ENCODE results near the gene TP53AIP1. TPM values are rescaled to one million over a fixed set of nuclear protein-coding genes. Genes with fewer than 3 reads are reported as not detected.

TP53AIP1 gene
- total RNA-seq, 1 donor: not detected

- H3K4me3 ChIP-seq (ENCODE audit: low read depth, low read length): no peak overlapping the region
- no peak for TF ChIP-seq CTCF (IDR thresholded peaks at IDR 0.05; ENCODE audit: insufficient read depth, low read length)
- peak; percentile 12 for DNase-seq (ENCODE audit: low read depth)
Measured at GRCh38 chr11:128947773-128948172, 5.1 kb upstream of the TP53AIP1 start.

- TF ChIP-seq CTCF (IDR thresholded peaks at IDR 0.05; ENCODE audit: insufficient read depth, low read length): no peak
- no peak for DNase-seq (ENCODE audit: low read depth)
- H3K4me3 ChIP-seq (ENCODE audit: low read depth, low read length): no peak overlapping the region
Measured at GRCh38 chr11:128946648-128947047, 4.0 kb upstream of the TP53AIP1 start.

DNA sequence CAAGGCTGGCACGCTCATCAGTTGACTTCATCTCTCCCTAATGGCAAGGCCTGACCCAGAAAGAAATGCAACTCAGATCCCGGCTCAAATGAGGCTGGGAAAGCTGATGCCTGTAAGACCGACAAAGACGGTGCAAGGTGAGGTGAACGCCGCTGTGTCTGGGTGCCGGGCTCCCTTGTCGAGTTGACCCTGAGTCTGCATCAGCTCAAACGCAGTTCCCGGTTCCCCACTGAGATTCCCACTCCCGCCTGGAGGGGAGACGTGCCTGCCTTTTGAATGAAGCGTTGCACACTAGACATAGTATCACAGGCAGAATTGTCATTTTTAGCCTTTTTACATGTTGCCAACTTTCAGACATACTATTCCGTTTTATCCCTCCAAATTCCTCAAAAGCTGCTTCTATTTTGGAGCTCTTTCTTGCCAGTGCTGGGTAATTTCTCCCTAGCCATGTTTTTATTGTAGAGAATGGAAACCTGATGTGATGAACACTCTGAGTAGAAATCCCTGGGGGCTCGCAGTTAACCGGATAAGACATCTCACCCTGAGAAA, 831 bp upstream of the TP53AIP1 start:
- no peak for DNase-seq (ENCODE audit: low read depth)
- TF ChIP-seq CTCF (IDR thresholded peaks at IDR 0.05; ENCODE audit: insufficient read depth, low read length): no peak

DNA sequence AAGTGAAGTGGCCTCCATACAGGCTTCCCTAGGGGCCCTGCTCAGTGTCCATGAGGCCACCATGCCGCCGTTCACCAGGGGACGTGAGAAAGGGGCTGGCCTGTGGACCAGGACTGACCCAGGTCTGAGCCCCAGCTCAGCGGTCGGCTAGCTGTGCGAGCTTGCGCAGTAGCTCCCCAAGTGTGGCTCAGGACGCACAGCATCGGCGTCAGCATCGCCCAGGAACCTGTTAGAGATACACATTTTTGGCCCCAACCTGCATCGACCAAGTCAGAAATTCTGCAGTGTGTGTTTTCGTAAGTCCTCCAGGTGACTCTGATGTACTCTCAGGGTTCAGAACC, 429 bp downstream of the TP53AIP1 start:
- no peak for DNase-seq (ENCODE audit: low read depth)
- no peak for TF ChIP-seq CTCF (IDR thresholded peaks at IDR 0.05; ENCODE audit: insufficient read depth, low read length)
- H3K4me3 ChIP-seq (ENCODE audit: low read depth, low read length): no peak overlapping the region

More for the DNA sequence above, 831 bp upstream of the TP53AIP1 start:
- no peak overlapping the region for H3K4me3 ChIP-seq (ENCODE audit: low read depth, low read length)

DNA sequence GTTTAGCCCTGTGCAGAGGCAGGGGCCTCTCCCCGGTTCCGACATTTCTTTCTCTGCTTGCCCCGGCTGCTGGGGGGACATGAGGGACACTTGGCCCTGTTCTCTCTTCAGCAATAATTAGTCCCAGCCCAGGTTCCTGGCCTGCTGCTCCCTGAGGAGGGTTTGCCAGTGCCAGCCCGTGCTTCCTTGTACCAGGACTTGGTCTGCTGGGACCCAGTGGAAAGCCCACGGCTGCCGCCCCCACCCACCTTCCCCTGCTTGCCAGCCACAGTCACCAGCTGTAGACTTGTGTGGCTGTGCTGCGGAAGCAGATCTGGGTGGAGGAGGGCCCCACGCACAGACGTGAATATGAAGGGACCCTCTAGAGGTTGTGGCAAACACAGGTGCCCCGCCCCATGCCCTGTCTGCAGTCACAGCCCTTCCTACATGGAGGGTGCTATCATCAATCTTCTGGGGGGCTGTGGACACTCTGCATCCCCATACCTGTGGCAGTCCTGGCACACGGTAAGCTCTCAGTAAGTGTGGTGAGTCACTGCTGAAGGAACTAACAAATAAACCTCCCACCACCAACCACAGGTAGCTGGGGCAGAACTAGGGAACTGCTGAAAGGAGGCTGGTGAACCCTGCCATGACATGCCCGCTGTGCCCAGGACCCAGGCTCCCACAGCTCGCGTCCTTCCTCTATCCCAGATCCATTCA, 949 bp downstream of the TP53AIP1 start:
- TF ChIP-seq CTCF (IDR thresholded peaks at IDR 0.05; ENCODE audit: insufficient read depth, low read length): no peak
- DNase-seq (ENCODE audit: low read depth): no peak
- H3K4me3 ChIP-seq (ENCODE audit: low read depth, low read length): no peak overlapping the region

- no peak for TF ChIP-seq CTCF (IDR thresholded peaks at IDR 0.05; ENCODE audit: insufficient read depth, low read length)
- no peak overlapping the region for H3K4me3 ChIP-seq (ENCODE audit: low read depth, low read length)
- DNase-seq (ENCODE audit: low read depth): no peak
Measured at GRCh38 chr11:128941110-128941509, 1.6 kb downstream of the TP53AIP1 start.

DNA sequence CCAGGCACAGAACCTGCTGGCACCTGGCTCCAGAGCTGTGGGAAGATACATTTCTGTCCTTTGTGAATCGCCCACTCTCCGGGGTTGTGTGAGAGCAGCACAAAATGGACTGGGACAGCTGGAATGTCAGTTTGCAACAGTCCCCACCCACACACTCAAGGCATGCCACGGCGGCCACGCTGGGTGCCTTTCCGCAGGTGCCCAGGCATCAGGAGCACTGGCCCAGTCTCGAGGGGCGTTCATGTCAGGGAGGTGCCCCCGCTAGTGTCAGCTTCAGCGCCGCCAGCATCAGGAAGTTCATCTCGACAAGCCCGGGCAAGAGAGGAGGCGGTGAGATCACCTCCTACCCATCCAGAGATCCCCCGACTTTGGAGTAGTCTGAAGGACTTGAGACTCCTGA, 2.1 kb downstream of the TP53AIP1 start:
- TF ChIP-seq CTCF (IDR thresholded peaks at IDR 0.05; ENCODE audit: insufficient read depth, low read length): no peak
- no peak overlapping the region for H3K4me3 ChIP-seq (ENCODE audit: low read depth, low read length)
- DNase-seq (ENCODE audit: low read depth): no peak
